ENCODE measurements around the gene RUFY3.
"Not testable (repeated sequence)": the region's sequence is repeated elsewhere in the genome, so short reads cannot be mapped to it uniquely, and the experiment has no call there.

Gene RUFY3

DNA sequence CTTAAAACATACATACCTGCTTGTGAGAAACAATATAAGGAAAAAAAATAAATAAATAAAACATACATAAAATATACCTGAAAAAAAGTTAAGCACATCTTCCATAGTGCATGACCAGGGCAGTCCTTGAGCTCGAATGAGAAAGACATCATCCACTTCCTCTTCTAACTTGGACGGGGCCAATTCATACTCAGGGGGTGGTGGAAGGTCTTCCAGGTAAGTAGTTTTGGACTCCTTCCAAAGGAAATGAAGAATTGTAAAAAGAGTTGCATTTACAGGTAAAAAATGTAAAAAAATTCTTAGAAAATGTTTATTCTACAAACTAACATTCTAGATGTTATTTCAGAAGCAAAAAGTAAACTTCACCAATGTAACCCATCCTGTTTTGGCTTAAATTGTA lies 114.3 kb downstream of the RUFY3 start:
- Histone ChIP-seq H2AFZ (ENCODE audit: low read depth, low read length) (no peak overlapping the region), H3K36me3 (ENCODE audit: insufficient read depth, low read length) (peaks cover 47% of the 10 kb centered on the region), H3K4me1 (ENCODE audit: insufficient read depth, low read length) (peaks cover 7% of the 10 kb centered on the region), H3K4me3 (ENCODE audit: low read length) (no peak overlapping the region), H3K9me3 (ENCODE audit: low read length) (peaks cover 2% of the 10 kb centered on the region), H3K27me3 (ENCODE audit: insufficient read depth, low read length) (no peaks in the 10 kb centered on the region)

- peaks cover 2% of the 10 kb centered on the region for H3K9me3 ChIP-seq (ENCODE audit: low read length)
- peak overlapping the region; percentile 71 for H3K4me3 ChIP-seq (ENCODE audit: low read length)
- no peak overlapping the region for H2AFZ ChIP-seq (ENCODE audit: low read depth, low read length)
- peaks cover 7% of the 10 kb centered on the region for H3K4me1 ChIP-seq (ENCODE audit: insufficient read depth, low read length)
- peaks cover 29% of the 10 kb centered on the region for H3K36me3 ChIP-seq (ENCODE audit: insufficient read depth, low read length)
- no peaks in the 10 kb centered on the region for H3K27me3 ChIP-seq (ENCODE audit: insufficient read depth, low read length)
Measured at GRCh38 chr4:70838204-70838603, 116.4 kb downstream of the RUFY3 start.

- H3K4me1 ChIP-seq (ENCODE audit: insufficient read depth, low read length) = peaks cover 7% of the 10 kb centered on the region
- peak overlapping the region; percentile 71 for H3K4me3 ChIP-seq (ENCODE audit: low read length)
- H2AFZ ChIP-seq (ENCODE audit: low read depth, low read length) = no peak overlapping the region
- no peaks in the 10 kb centered on the region for H3K27me3 ChIP-seq (ENCODE audit: insufficient read depth, low read length)
- peaks cover 22% of the 10 kb centered on the region for H3K36me3 ChIP-seq (ENCODE audit: insufficient read depth, low read length)
- H3K9me3 ChIP-seq (ENCODE audit: low read length) = peaks cover 2% of the 10 kb centered on the region
Measured at GRCh38 chr4:70838666-70839588, 117.2 kb downstream of the RUFY3 start.

DNA sequence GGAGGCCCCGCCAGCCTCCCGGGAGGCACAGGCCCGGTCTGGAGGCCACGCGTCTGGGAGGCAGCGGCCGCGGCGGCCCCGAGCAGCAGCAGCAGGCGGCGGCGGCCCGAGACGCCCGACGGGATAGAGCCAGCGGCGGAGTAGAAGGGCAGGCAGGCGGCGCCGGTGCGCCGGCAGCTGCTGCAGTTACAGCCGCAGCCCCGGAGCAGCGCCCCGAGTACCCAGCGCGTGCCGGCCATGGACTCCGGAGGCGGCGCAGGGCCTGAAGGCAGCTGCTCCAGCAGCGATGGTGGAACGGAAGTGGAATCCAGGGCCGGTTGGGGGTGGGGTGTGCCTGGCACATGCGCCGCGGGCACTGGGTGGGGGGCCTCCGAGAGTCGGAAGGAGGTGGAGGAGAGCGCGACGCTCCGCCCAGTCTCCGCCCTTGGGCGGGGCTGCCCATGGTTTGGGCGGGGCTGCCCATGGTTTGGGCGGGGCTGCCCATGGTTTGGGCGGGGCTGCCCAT lies 117.9 kb downstream of the RUFY3 start, which contains the start of gene GRSF1:
GRSF1 (minus strand) TSS at position 302 of the 505 bp plus-strand sequence; CDS start at position 239, 63 bp downstream.
- H3K36me3 ChIP-seq (ENCODE audit: insufficient read depth, low read length) = peaks cover 17% of the 10 kb centered on the region
- H3K4me3 ChIP-seq (ENCODE audit: low read length) = peak within 1 kb of the TSS; percentile 71
- H2AFZ ChIP-seq (ENCODE audit: low read depth, low read length) = no peak within 1 kb of the TSS
- no peaks in the 10 kb centered on the region for H3K27me3 ChIP-seq (ENCODE audit: insufficient read depth, low read length)
- H3K9me3 ChIP-seq (ENCODE audit: low read length) = peaks cover 2% of the 10 kb centered on the region
- H3K4me1 ChIP-seq (ENCODE audit: insufficient read depth, low read length) = peaks cover 7% of the 10 kb centered on the region

DNA sequence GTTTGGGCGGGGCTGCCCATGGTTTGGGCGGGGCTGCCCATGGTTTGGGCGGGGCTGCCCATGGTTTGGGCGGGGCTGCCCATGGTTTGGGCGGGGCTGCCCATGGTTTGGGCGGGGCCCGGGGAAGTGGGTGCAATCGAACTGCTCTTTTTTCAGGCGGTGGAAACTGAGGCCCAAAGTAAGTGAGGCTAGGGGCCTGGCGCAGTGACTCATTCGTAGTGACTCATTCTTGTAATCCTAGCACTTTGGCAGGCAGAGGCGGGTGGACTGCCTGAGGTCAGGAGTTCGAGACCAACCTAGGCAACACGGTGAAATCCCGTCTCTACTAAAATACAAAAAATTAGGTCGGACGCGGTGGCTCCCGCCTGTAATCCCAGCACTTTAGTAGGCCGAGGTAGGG lies 118.4 kb downstream of the RUFY3 start:
- H3K27me3 ChIP-seq (ENCODE audit: insufficient read depth, low read length); H3K4me1 ChIP-seq (ENCODE audit: insufficient read depth, low read length); H3K9me3 ChIP-seq (ENCODE audit: low read length); H2AFZ ChIP-seq (ENCODE audit: low read depth, low read length): not testable (repeated sequence)
- H3K36me3 ChIP-seq (ENCODE audit: insufficient read depth, low read length) = peaks cover 13% of the 10 kb centered on the region
- peak overlapping the region; percentile 26 for H3K4me3 ChIP-seq (ENCODE audit: low read length)

DNA sequence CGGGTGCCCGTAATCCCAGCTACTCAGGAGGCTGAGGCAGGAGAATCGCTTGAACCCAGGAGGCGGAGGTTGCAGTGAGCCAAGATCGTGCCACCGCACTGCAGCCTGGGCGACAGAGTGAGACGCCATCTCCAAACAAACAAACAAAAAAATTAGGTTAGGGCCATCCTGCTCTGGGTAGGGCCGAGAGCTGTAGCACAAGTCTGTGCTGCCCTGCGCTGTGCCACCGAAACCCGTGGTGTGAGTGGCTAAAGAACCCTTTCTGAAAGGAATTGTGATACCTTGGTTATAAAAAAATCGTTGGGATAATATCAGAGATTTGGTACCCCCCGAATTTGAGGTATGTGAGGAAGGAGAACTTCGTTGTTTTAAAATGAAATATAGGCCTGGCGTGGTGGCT lies 118.9 kb downstream of the RUFY3 start:
- H3K4me3 ChIP-seq (ENCODE audit: low read length); H3K9me3 ChIP-seq (ENCODE audit: low read length); H3K4me1 ChIP-seq (ENCODE audit: insufficient read depth, low read length); H2AFZ ChIP-seq (ENCODE audit: low read depth, low read length); H3K27me3 ChIP-seq (ENCODE audit: insufficient read depth, low read length): not testable (repeated sequence)
- peaks cover 11% of the 10 kb centered on the region for H3K36me3 ChIP-seq (ENCODE audit: insufficient read depth, low read length)

DNA sequence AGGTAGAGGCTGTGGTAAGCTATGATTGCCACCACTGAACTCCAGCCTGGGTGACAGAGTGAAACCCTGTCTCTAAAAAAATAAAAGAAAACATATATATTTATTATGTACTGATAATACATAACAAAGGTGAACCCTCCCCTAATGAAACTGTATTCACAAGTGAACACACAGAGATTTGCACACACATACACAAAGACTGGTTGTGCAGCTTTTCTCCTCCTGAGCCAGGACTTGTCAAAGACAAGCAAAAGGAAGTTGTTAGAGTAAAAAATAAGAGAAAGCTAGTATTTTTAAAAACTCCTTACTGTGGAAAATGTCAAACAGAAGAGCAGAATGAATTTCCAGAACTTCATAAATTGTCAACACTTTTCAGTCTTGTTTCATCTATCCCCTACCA lies 119.4 kb downstream of the RUFY3 start:
- Histone ChIP-seq H3K27me3 (ENCODE audit: insufficient read depth, low read length) (no peaks in the 10 kb centered on the region), H3K9me3 (ENCODE audit: low read length) (no peaks in the 10 kb centered on the region), H3K36me3 (ENCODE audit: insufficient read depth, low read length) (peaks cover 6% of the 10 kb centered on the region), H3K4me3 (ENCODE audit: low read length) (no peak overlapping the region), H3K4me1 (ENCODE audit: insufficient read depth, low read length) (peaks cover 7% of the 10 kb centered on the region), H2AFZ (ENCODE audit: low read depth, low read length) (no peak overlapping the region)

GRCh38 chr4:70841951-70842350 lies 120.2 kb downstream of the RUFY3 start:
- peaks cover 2% of the 10 kb centered on the region for H3K36me3 ChIP-seq (ENCODE audit: insufficient read depth, low read length)
- peaks cover 3% of the 10 kb centered on the region for H3K4me1 ChIP-seq (ENCODE audit: insufficient read depth, low read length)
- no peaks in the 10 kb centered on the region for H3K9me3 ChIP-seq (ENCODE audit: low read length)
- H3K27me3 ChIP-seq (ENCODE audit: insufficient read depth, low read length) = no peaks in the 10 kb centered on the region
- no peak overlapping the region for H3K4me3 ChIP-seq (ENCODE audit: low read length)
- H2AFZ ChIP-seq (ENCODE audit: low read depth, low read length) = no peak overlapping the region

GRCh38 chr4:70842761-70843435 lies 121.1 kb downstream of the RUFY3 start:
- no peaks in the 10 kb centered on the region for H3K36me3 ChIP-seq (ENCODE audit: insufficient read depth, low read length)
- H3K27me3 ChIP-seq (ENCODE audit: insufficient read depth, low read length) = no peaks in the 10 kb centered on the region
- H3K4me3 ChIP-seq (ENCODE audit: low read length) = no peak overlapping the region
- H2AFZ ChIP-seq (ENCODE audit: low read depth, low read length) = no peak overlapping the region
- no peaks in the 10 kb centered on the region for H3K9me3 ChIP-seq (ENCODE audit: low read length)
- H3K4me1 ChIP-seq (ENCODE audit: insufficient read depth, low read length) = no peaks in the 10 kb centered on the region

- Histone ChIP-seq H3K4me3 (ENCODE audit: low read length) (no peak overlapping the region), H3K4me1 (ENCODE audit: insufficient read depth, low read length) (no peaks in the 10 kb centered on the region), H3K9me3 (ENCODE audit: low read length) (no peaks in the 10 kb centered on the region), H3K27me3 (ENCODE audit: insufficient read depth, low read length) (no peaks in the 10 kb centered on the region), H3K36me3 (ENCODE audit: insufficient read depth, low read length) (no peaks in the 10 kb centered on the region), H2AFZ (ENCODE audit: low read depth, low read length) (no peak overlapping the region)
Measured at GRCh38 chr4:70844180-70844579, 122.4 kb downstream of the RUFY3 start.

DNA sequence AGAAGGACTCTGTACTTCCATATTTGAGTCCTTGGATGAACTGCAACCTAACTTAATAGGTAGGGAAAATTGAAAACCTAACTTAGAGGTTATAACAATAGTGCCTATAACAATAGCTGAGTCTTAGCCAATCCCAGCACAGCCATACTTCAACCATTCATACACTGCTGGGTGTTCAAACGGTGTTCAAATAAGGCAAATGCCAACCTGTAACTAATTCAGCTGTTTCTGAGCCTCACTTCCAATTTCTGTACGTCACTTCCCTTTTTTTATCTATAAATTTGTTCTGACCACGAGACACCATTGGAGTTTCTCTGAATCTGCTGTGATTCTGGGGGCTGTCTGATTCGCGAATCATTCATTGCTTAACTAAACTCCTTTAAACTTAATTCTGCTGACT lies 127.5 kb downstream of the RUFY3 start:
- H3K27me3 ChIP-seq (ENCODE audit: insufficient read depth, low read length) = no peaks in the 10 kb centered on the region

DNA sequence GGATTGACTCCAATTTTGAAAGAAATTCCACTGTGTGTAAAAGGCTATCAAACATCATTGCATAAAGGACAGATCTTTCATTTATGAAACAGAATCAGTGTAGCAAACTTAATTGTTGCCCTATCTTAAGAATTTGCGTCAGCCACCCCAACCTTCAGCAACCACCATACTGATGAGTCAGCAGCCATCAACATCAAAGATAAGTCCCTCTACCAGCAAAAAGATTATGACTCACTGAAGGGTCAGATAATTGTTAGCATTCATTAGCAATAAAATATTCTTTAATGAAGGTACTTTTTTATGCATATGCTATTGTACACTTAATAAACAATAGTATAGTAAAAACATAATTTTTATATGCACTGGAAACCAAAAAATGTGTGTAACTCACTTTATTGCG lies 133.7 kb downstream of the RUFY3 start:
- H3K9me3 ChIP-seq (ENCODE audit: low read length) = no peaks in the 10 kb centered on the region
- H3K4me3 ChIP-seq (ENCODE audit: low read length) = no peak overlapping the region
- H2AFZ ChIP-seq (ENCODE audit: low read depth, low read length) = no peak overlapping the region
- H3K27me3 ChIP-seq (ENCODE audit: insufficient read depth, low read length) = no peaks in the 10 kb centered on the region
- H3K4me1 ChIP-seq (ENCODE audit: insufficient read depth, low read length) = no peaks in the 10 kb centered on the region
- H3K36me3 ChIP-seq (ENCODE audit: insufficient read depth, low read length) = no peaks in the 10 kb centered on the region

More for the DNA sequence above, 127.5 kb downstream of the RUFY3 start:
- no peaks in the 10 kb centered on the region for H3K4me1 ChIP-seq (ENCODE audit: insufficient read depth, low read length)
- no peaks in the 10 kb centered on the region for H3K9me3 ChIP-seq (ENCODE audit: low read length)
- no peak overlapping the region for H2AFZ ChIP-seq (ENCODE audit: low read depth, low read length)
- no peaks in the 10 kb centered on the region for H3K36me3 ChIP-seq (ENCODE audit: insufficient read depth, low read length)
- H3K4me3 ChIP-seq (ENCODE audit: low read length) = no peak overlapping the region
